Sigmoid colon (tissue), 7 donors: ENCODE data around the gene KCTD15. TPM values are rescaled to one million over a fixed set of nuclear protein-coding genes. Genes with fewer than 3 reads are reported as not detected.
A peak's percentile ranks its signal among the peaks of the same experiment; 100 is the strongest.

Source experiments
- DNase-seq: peaks from one replicate; pipeline ENCODE4 v3.0.0-alpha.2; 2019
- H3K27ac ChIP-seq, 4 donors: fragments of 200-600 bp; sonication (generic); one replicate each; pipeline ENCODE4 v1.5.1; 2016 to 2019; ENCODE audit warnings: mild to moderate bottlenecking in 1 of 4
- H3K27me3 ChIP-seq, 3 donors: fragments of 200-600 bp; sonication (generic); one replicate each; pipeline ENCODE4 v1.5.1; 2019; ENCODE audit warnings: mild to moderate bottlenecking in 1 of 3
- H3K36me3 ChIP-seq, 4 donors: fragments of 200-600 bp; sonication (generic); one replicate each; pipeline ENCODE4 v1.5.1; 2016 to 2019
- H3K4me1 ChIP-seq, 4 donors: fragments of 200-600 bp; sonication (generic); one replicate each; pipeline ENCODE4 v1.5.1; 2017 to 2019
- H3K4me3 ChIP-seq, 4 donors: fragments of 200-600 bp; sonication (generic); one replicate each; pipeline ENCODE4 v1.5.1; 2017 to 2019; ENCODE audit warnings: mild to moderate bottlenecking in 2 of 4, moderate library complexity in 1 of 4
- H3K9me3 ChIP-seq, 4 donors: fragments of 200-600 bp in 3 of 4; sonication (generic) in 3 of 4; one replicate each; pipeline versions ENCODE4 v1.5.1 to v1.6.1; 2013 to 2019
- CTCF ChIP-seq, 4 experiments: fragments of 450-650 bp in 3 of 4; fragments of 200-600 bp in 1 of 4; IDR thresholded peaks; one replicate each; pipeline ENCODE4 v1.5.1; 2016 to 2019; ENCODE audit warnings: antibody characterized with exemption in 4 of 4, mild to moderate bottlenecking in 3 of 4, moderate library complexity in 2 of 4
- EP300 ChIP-seq, 4 donors: sonication (generic); formaldehyde crosslinking; IDR thresholded peaks; one replicate each; pipeline ENCODE4 v1.6.1; 2017; ENCODE audit warnings: antibody characterized with exemption in 4 of 4
- POLR2A ChIP-seq, 2 donors: fragments of 450-650 bp; IDR thresholded peaks; one replicate each; pipeline ENCODE4 v1.6.1; 2016; ENCODE audit warnings: antibody characterized with exemption in 2 of 2, mild to moderate bottlenecking in 2 of 2, moderate library complexity in 2 of 2
- POLR2AphosphoS5 ChIP-seq, 4 donors: sonication (generic); formaldehyde crosslinking; IDR thresholded peaks; one replicate each; pipeline ENCODE4 v1.6.1; 2017; ENCODE audit warnings: antibody characterized with exemption in 4 of 4
- WGBS, 2 donors: extraction: QIAGEN DNeasy Blood & Tissue Kit; methylation state at CpG; one replicate each; pipeline ENCODE4 v1.1.7; 2013; 5-methylcytosine and 5-hydroxymethylcytosine counted together
- intact Hi-C: fragments of 100-400 bp; cut with DNase I; formaldehyde crosslinking; loops from one replicate; pipeline ENCODE4 v1.15.1; 2023
- polyA plus RNA-seq, 3 donors: library from polyadenylated mRNA; stranded (reverse); fragments of 200-250 nt; gene quantifications; one replicate each; pipeline ENCODE4 v1.2.3, GENCODE V29; 2013
- total RNA-seq, 4 donors: library from RNA; depleted of rRNA; stranded (reverse); fragments of >200 nt; gene quantifications; one replicate each; pipeline ENCODE4 v1.1.0, GENCODE V29; 2016
- donor health status: healthy with polysubstance abuse.
- donor health status: Bipolar disorder and iron deficiency.
- donor health status: healthy.

Gene KCTD15
- total and polyA plus RNA-seq, 7 donors = 3.0 to 132 (median 52.8) TPM

GRCh38 chr19:33808399-33808798, 11.7 kb downstream of the KCTD15 start:
- intact Hi-C loops = no loop called here
- H3K27ac ChIP-seq = no peak overlapping the region
- no peaks in the 10 kb centered on the region for H3K9me3 ChIP-seq
- TF ChIP-seq EP300 (IDR thresholded peaks at IDR 0.05) = no peak
- TF ChIP-seq CTCF (IDR thresholded peaks at IDR 0.05) = no peak
- TF ChIP-seq POLR2AphosphoS5 (IDR thresholded peaks at IDR 0.05) = no peak
- TF ChIP-seq POLR2A (IDR thresholded peaks at IDR 0.05) = no peak
- H3K36me3 ChIP-seq = peaks cover 11 to 90% (median 47%) of the 10 kb centered on the region in 4 donors
- peaks cover 0 to 29% (median 24%) of the 10 kb centered on the region in 4 donors for H3K4me1 ChIP-seq
- no peak for DNase-seq
- WGBS, 2 donors = 80 to 86% methylated on average over 1 of the region's 1 CpG
- no peaks in the 10 kb centered on the region for H3K27me3 ChIP-seq
- no peak overlapping the region for H3K4me3 ChIP-seq

DNA sequence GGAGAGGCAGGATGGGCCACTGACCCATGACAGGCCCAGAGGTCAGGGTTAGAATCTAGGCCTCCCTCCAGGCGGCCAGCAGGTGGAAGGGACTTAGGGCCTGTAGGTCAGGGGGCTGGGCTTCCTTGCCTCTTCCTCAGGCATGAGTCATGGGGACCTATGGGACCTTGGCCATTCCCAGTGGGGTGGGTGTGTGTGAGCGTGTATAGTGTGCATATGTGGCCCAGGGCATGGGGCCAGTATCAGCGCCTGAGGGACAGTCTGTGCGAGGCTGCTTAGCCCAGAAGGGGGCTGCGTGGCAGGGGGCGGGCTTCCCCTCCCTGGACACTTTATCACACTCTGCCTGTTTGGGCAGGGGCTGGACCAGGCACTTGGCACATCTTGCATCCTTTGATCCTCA, 13.3 kb downstream of the KCTD15 start:
- intact Hi-C loops = no loop called here
- peaks cover 0 to 16% (median 14%) of the 10 kb centered on the region in 4 donors for H3K4me1 ChIP-seq
- H3K36me3 ChIP-seq = peaks cover 11 to 93% (median 43%) of the 10 kb centered on the region in 4 donors
- H3K4me3 ChIP-seq = no peak overlapping the region
- no peaks in the 10 kb centered on the region for H3K9me3 ChIP-seq
- no peaks in the 10 kb centered on the region for H3K27me3 ChIP-seq
- H3K27ac ChIP-seq = no peak overlapping the region
- TF ChIP-seq POLR2AphosphoS5 (IDR thresholded peaks at IDR 0.05) (no peak), CTCF (IDR thresholded peaks at IDR 0.05) (no peak), POLR2A (IDR thresholded peaks at IDR 0.05) (no peak), EP300 (IDR thresholded peaks at IDR 0.05) (no peak)
- no peak for DNase-seq
- 86 to 93% methylated on average over 6 of the region's 6 CpGs for whole genome bisulfite sequencing, 2 donors

- DNase-seq = peak; percentile 51
- intact Hi-C loops = no loop called here
- 95% methylated on average over 11 of the region's 11 CpGs for WGBS, 2 donors
- Histone ChIP-seq H3K27me3 (no peaks in the 10 kb centered on the region), H3K27ac (no peak overlapping the region), H3K4me3 (no peak overlapping the region), H3K36me3 (peaks cover 11 to 85% (median 38%) of the 10 kb centered on the region in 4 donors), H3K9me3 (no peaks in the 10 kb centered on the region), H3K4me1 (peaks cover 0 to 7% (median 7%) of the 10 kb centered on the region in 4 donors)
- TF ChIP-seq POLR2AphosphoS5 (IDR thresholded peaks at IDR 0.05) (no peak), EP300 (IDR thresholded peaks at IDR 0.05) (no peak), POLR2A (IDR thresholded peaks at IDR 0.05) (no peak), CTCF (IDR thresholded peaks at IDR 0.05) (no peak)
Measured at GRCh38 chr19:33810821-33811220, 14.2 kb downstream of the KCTD15 start.

GRCh38 chr19:33811246-33811645, 14.6 kb downstream of the KCTD15 start:
- intact Hi-C loops = no loop called here
- Histone ChIP-seq H3K27me3 (no peaks in the 10 kb centered on the region), H3K4me3 (no peak overlapping the region), H3K4me1 (peaks cover 0 to 3% (median 3%) of the 10 kb centered on the region in 4 donors), H3K27ac (no peak overlapping the region), H3K36me3 (peaks cover 11 to 81% (median 38%) of the 10 kb centered on the region in 4 donors), H3K9me3 (no peaks in the 10 kb centered on the region)
- DNase-seq = peak; percentile 66
- TF ChIP-seq POLR2A (IDR thresholded peaks at IDR 0.05) (no peak), CTCF (IDR thresholded peaks at IDR 0.05) (no peak), POLR2AphosphoS5 (IDR thresholded peaks at IDR 0.05) (no peak), EP300 (IDR thresholded peaks at IDR 0.05) (no peak)
- 97% methylated on average over 41 of the region's 41 CpGs for WGBS, 2 donors
